ENCODE results near the gene LARP4B.

The LARP4B gene

GRCh38 chr10:811379-812175, 119.9 kb downstream of the LARP4B start:
- H3K9me3 ChIP-seq (ENCODE audit: control insufficient read depth, insufficient read depth, low read length), result no peaks in the 10 kb centered on the region
- H3K9me2 ChIP-seq (replicated peaks; ENCODE audit: control insufficient read depth, low read length), result no peaks in the 10 kb centered on the region
- TF ChIP-seq CTCF (IDR thresholded peaks at IDR 0.05; ENCODE audit: low read depth, low read length, poor library complexity, severe bottlenecking) (no peak), EZH2phosphoT487 (IDR thresholded peaks at IDR 0.05; ENCODE audit: borderline replicate concordance, low read length) (no peak)
- peaks cover 92% of the 10 kb centered on the region for H3K36me3 ChIP-seq (ENCODE audit: control insufficient read depth, low read length)
- H3K27me3 ChIP-seq (ENCODE audit: control insufficient read depth, low read length), result no peaks in the 10 kb centered on the region
- no peak overlapping the region for H3K4me2 ChIP-seq (ENCODE audit: low read length)
- no peak overlapping the region for H3K4me3 ChIP-seq (ENCODE audit: low read length)
- H3F3A ChIP-seq (ENCODE audit: control insufficient read depth, insufficient read depth), result 0 out of 2 replicates have a peak, but pooled peaks cover 6% of the 10 kb centered on the region
- H4K20me1 ChIP-seq (ENCODE audit: control insufficient read depth, insufficient read depth, low read depth, low read length), result peaks cover 2% of the 10 kb centered on the region; the same call in 1 of the 2 replicates
- no peak overlapping the region for H3K27ac ChIP-seq (ENCODE audit: low read depth, low read length)
- H3K4me1 ChIP-seq (ENCODE audit: control insufficient read depth, low read length), result no peaks in the 10 kb centered on the region
- no peaks in the 10 kb centered on the region for H3K79me2 ChIP-seq (ENCODE audit: control insufficient read depth, low read length)

GRCh38 chr10:810351-810846, 121.1 kb downstream of the LARP4B start:
- Histone ChIP-seq H3K9me2 (replicated peaks; ENCODE audit: control insufficient read depth, low read length) (no peaks in the 10 kb centered on the region), H3K27me3 (ENCODE audit: control insufficient read depth, low read length) (no peaks in the 10 kb centered on the region), H3K4me2 (ENCODE audit: low read length) (no peak overlapping the region), H3K4me3 (ENCODE audit: low read length) (no peak overlapping the region), H3K4me1 (ENCODE audit: control insufficient read depth, low read length) (no peaks in the 10 kb centered on the region), H3F3A (ENCODE audit: control insufficient read depth, insufficient read depth) (0 out of 2 replicates have a peak, but pooled peaks cover 6% of the 10 kb centered on the region), H3K36me3 (ENCODE audit: control insufficient read depth, low read length) (peaks cover 90% of the 10 kb centered on the region), H3K79me2 (ENCODE audit: control insufficient read depth, low read length) (no peaks in the 10 kb centered on the region), H3K27ac (ENCODE audit: low read depth, low read length) (no peak overlapping the region), H4K20me1 (ENCODE audit: control insufficient read depth, insufficient read depth, low read depth, low read length) (peaks cover under 1% of the 10 kb centered on the region; the same call in 1 of the 2 replicates), H3K9me3 (ENCODE audit: control insufficient read depth, insufficient read depth, low read length) (no peaks in the 10 kb centered on the region)
- TF ChIP-seq EZH2phosphoT487 (IDR thresholded peaks at IDR 0.05; ENCODE audit: borderline replicate concordance, low read length) (no peak), CTCF (IDR thresholded peaks at IDR 0.05; ENCODE audit: low read depth, low read length, poor library complexity, severe bottlenecking) (peak; percentile 37)

- no peaks in the 10 kb centered on the region for H3K79me2 ChIP-seq (ENCODE audit: control insufficient read depth, low read length)
- H4K20me1 ChIP-seq (ENCODE audit: control insufficient read depth, insufficient read depth, low read depth, low read length), result no peaks in the 10 kb centered on the region
- H3K27me3 ChIP-seq (ENCODE audit: control insufficient read depth, low read length), result no peaks in the 10 kb centered on the region
- H3K9me2 ChIP-seq (replicated peaks; ENCODE audit: control insufficient read depth, low read length), result no peaks in the 10 kb centered on the region
- H3K4me3 ChIP-seq (ENCODE audit: low read length), result no peak overlapping the region
- TF ChIP-seq CTCF (IDR thresholded peaks at IDR 0.05; ENCODE audit: low read depth, low read length, poor library complexity, severe bottlenecking), result no peak
- no peak for TF ChIP-seq EZH2phosphoT487 (IDR thresholded peaks at IDR 0.05; ENCODE audit: borderline replicate concordance, low read length)
- H3K4me2 ChIP-seq (ENCODE audit: low read length), result no peak overlapping the region
- no peaks in the 10 kb centered on the region for H3K9me3 ChIP-seq (ENCODE audit: control insufficient read depth, insufficient read depth, low read length)
- 0 out of 2 replicates have a peak, but pooled peaks cover 6% of the 10 kb centered on the region for H3F3A ChIP-seq (ENCODE audit: control insufficient read depth, insufficient read depth)
- peaks cover 85% of the 10 kb centered on the region for H3K36me3 ChIP-seq (ENCODE audit: control insufficient read depth, low read length)
- H3K4me1 ChIP-seq (ENCODE audit: control insufficient read depth, low read length), result no peaks in the 10 kb centered on the region
- H3K27ac ChIP-seq (ENCODE audit: low read depth, low read length), result no peak overlapping the region
Measured at GRCh38 chr10:809671-810350, 121.7 kb downstream of the LARP4B start.

Measured in DOHH2 (cell line).